Activated T-cell treated with anti-CD3 and anti-CD28 coated beads, Interleukin-2, amount 50 U/mL, for 24 hours (primary cell): ENCODE measurements around the gene GATA5.

Experiments used
- DNase-seq: peaks from one replicate; pipeline ENCODE4 v3.0.0-alpha.2; 2020
- H3K27ac Mint-ChIP-seq: 2 replicates; pipeline ENCODE4 v1.8.0; 2020; ENCODE audit warnings: mild to moderate bottlenecking, mixed read lengths
- H3K27me3 Mint-ChIP-seq: 2 replicates; pipeline ENCODE4 v1.8.0; 2020; ENCODE audit warnings: mixed read lengths
- H3K36me3 Mint-ChIP-seq: 2 replicates; pipeline ENCODE4 v1.8.0; 2020; ENCODE audit warnings: low read depth, mixed read lengths
- H3K4me1 Mint-ChIP-seq: 2 replicates; pipeline ENCODE4 v1.8.0; 2020; ENCODE audit warnings: low read depth, mixed read lengths
- H3K4me3 Mint-ChIP-seq: 2 replicates; pipeline ENCODE4 v1.8.0; 2020; ENCODE audit warnings: mild to moderate bottlenecking, moderate library complexity, mixed read lengths
- H3K9me3 Mint-ChIP-seq: 2 replicates; pipeline ENCODE4 v1.8.0; 2020; ENCODE audit warnings: mixed read lengths

GATA5 gene

GRCh38 chr20:62451970-62452369 is 23.8 kb downstream of the GATA5 start:
- DNase-seq: no peak
- Mint-ChIP-seq H3K4me3 (no peak overlapping the region), H3K36me3 (no peaks in the 10 kb centered on the region), H3K27ac (no peak overlapping the region), H3K9me3 (no peaks in the 10 kb centered on the region), H3K27me3 (peaks cover 12% of the 10 kb centered on the region), H3K4me1 (no peaks in the 10 kb centered on the region)

- H3K27ac Mint-ChIP-seq: no peak overlapping the region
Measured at GRCh38 chr20:62451156-62451767, 24.5 kb downstream of the GATA5 start.

GRCh38 chr20:62449951-62450691 is 25.7 kb downstream of the GATA5 start:
- H3K27me3 Mint-ChIP-seq: peaks cover 11% of the 10 kb centered on the region
- no peaks in the 10 kb centered on the region for H3K4me1 Mint-ChIP-seq
- no peaks in the 10 kb centered on the region for H3K9me3 Mint-ChIP-seq
- H3K4me3 Mint-ChIP-seq: no peak overlapping the region
- H3K27ac Mint-ChIP-seq: no peak overlapping the region
- H3K36me3 Mint-ChIP-seq: no peaks in the 10 kb centered on the region
- no peak for DNase-seq

More at GRCh38 chr20:62451156-62451767, 24.5 kb downstream of the GATA5 start:
- H3K36me3 Mint-ChIP-seq: no peaks in the 10 kb centered on the region
- H3K4me1 Mint-ChIP-seq: no peaks in the 10 kb centered on the region
- peaks cover 13% of the 10 kb centered on the region for H3K27me3 Mint-ChIP-seq
- DNase-seq: no peak
- H3K9me3 Mint-ChIP-seq: no peaks in the 10 kb centered on the region
- H3K4me3 Mint-ChIP-seq: no peak overlapping the region

- Mint-ChIP-seq H3K4me3 (no peak overlapping the region), H3K9me3 (no peaks in the 10 kb centered on the region), H3K36me3 (no peaks in the 10 kb centered on the region), H3K27me3 (peaks cover 14% of the 10 kb centered on the region), H3K27ac (no peak overlapping the region), H3K4me1 (no peaks in the 10 kb centered on the region)
- no peak for DNase-seq
Measured at GRCh38 chr20:62448788-62449187, 27.0 kb downstream of the GATA5 start.

GRCh38 chr20:62448038-62448437 is 27.8 kb downstream of the GATA5 start:
- H3K9me3 Mint-ChIP-seq: no peaks in the 10 kb centered on the region
- no peaks in the 10 kb centered on the region for H3K4me1 Mint-ChIP-seq
- peaks cover 14% of the 10 kb centered on the region for H3K27me3 Mint-ChIP-seq
- no peak overlapping the region for H3K27ac Mint-ChIP-seq
- DNase-seq: no peak
- no peaks in the 10 kb centered on the region for H3K36me3 Mint-ChIP-seq
- no peak overlapping the region for H3K4me3 Mint-ChIP-seq

- Mint-ChIP-seq H3K4me1 (no peaks in the 10 kb centered on the region), H3K36me3 (no peaks in the 10 kb centered on the region), H3K4me3 (no peak overlapping the region), H3K27me3 (peaks cover 14% of the 10 kb centered on the region), H3K27ac (no peak overlapping the region), H3K9me3 (no peaks in the 10 kb centered on the region)
- DNase-seq: no peak
Measured at GRCh38 chr20:62446888-62447869, 28.6 kb downstream of the GATA5 start.

- Mint-ChIP-seq H3K4me1 (no peaks in the 10 kb centered on the region), H3K36me3 (no peaks in the 10 kb centered on the region), H3K27me3 (peaks cover 14% of the 10 kb centered on the region), H3K9me3 (no peaks in the 10 kb centered on the region), H3K27ac (no peak overlapping the region), H3K4me3 (no peak overlapping the region)
- DNase-seq: no peak
Measured at GRCh38 chr20:62446481-62446880, 29.3 kb downstream of the GATA5 start.

GRCh38 chr20:62445553-62446340 is 30.0 kb downstream of the GATA5 start:
- no peaks in the 10 kb centered on the region for H3K4me1 Mint-ChIP-seq

GRCh38 chr20:62444286-62444685 is 31.5 kb downstream of the GATA5 start:
- Mint-ChIP-seq H3K27me3 (peaks cover 17% of the 10 kb centered on the region), H3K27ac (no peak overlapping the region), H3K36me3 (no peaks in the 10 kb centered on the region), H3K9me3 (no peaks in the 10 kb centered on the region), H3K4me3 (no peak overlapping the region), H3K4me1 (no peaks in the 10 kb centered on the region)
- no peak for DNase-seq

More at GRCh38 chr20:62445553-62446340, 30.0 kb downstream of the GATA5 start:
- no peak for DNase-seq
- Mint-ChIP-seq H3K4me3 (no peak overlapping the region), H3K36me3 (no peaks in the 10 kb centered on the region), H3K27me3 (peaks cover 17% of the 10 kb centered on the region), H3K27ac (no peak overlapping the region), H3K9me3 (no peaks in the 10 kb centered on the region)

- Mint-ChIP-seq H3K36me3 (no peaks in the 10 kb centered on the region), H3K27me3 (peaks cover 17% of the 10 kb centered on the region), H3K27ac (no peak overlapping the region), H3K9me3 (no peaks in the 10 kb centered on the region), H3K4me1 (no peaks in the 10 kb centered on the region), H3K4me3 (no peak overlapping the region)
- DNase-seq: no peak
Measured at GRCh38 chr20:62441987-62442539, 33.7 kb downstream of the GATA5 start.

GRCh38 chr20:62439218-62439617 is 36.6 kb downstream of the GATA5 start:
- no peak overlapping the region for H3K4me3 Mint-ChIP-seq
- H3K27me3 Mint-ChIP-seq: peaks cover 41% of the 10 kb centered on the region
- DNase-seq: no peak
- H3K27ac Mint-ChIP-seq: no peak overlapping the region
- no peaks in the 10 kb centered on the region for H3K36me3 Mint-ChIP-seq
- H3K9me3 Mint-ChIP-seq: no peaks in the 10 kb centered on the region
- no peaks in the 10 kb centered on the region for H3K4me1 Mint-ChIP-seq

GRCh38 chr20:62437927-62438326 is 37.9 kb downstream of the GATA5 start:
- Mint-ChIP-seq H3K9me3 (no peaks in the 10 kb centered on the region), H3K4me1 (no peaks in the 10 kb centered on the region), H3K4me3 (no peak overlapping the region), H3K27ac (no peak overlapping the region), H3K36me3 (no peaks in the 10 kb centered on the region), H3K27me3 (peaks cover 48% of the 10 kb centered on the region)
- no peak for DNase-seq

- Mint-ChIP-seq H3K27ac (no peak overlapping the region), H3K9me3 (no peaks in the 10 kb centered on the region), H3K4me3 (no peak overlapping the region), H3K36me3 (no peaks in the 10 kb centered on the region), H3K4me1 (no peaks in the 10 kb centered on the region), H3K27me3 (peaks cover 48% of the 10 kb centered on the region)
- DNase-seq: no peak
Measured at GRCh38 chr20:62437496-62437895, 38.3 kb downstream of the GATA5 start.

- Mint-ChIP-seq H3K27me3 (peaks cover 48% of the 10 kb centered on the region), H3K4me1 (no peaks in the 10 kb centered on the region)
Measured at GRCh38 chr20:62436692-62437091, 39.1 kb downstream of the GATA5 start.

More at GRCh38 chr20:62436692-62437091, 39.1 kb downstream of the GATA5 start:
- no peak overlapping the region for H3K4me3 Mint-ChIP-seq
- H3K27ac Mint-ChIP-seq: no peak overlapping the region
- no peaks in the 10 kb centered on the region for H3K9me3 Mint-ChIP-seq
- H3K36me3 Mint-ChIP-seq: no peaks in the 10 kb centered on the region
- no peak for DNase-seq
